Esophagus muscularis mucosa (tissue), 4 donors: ENCODE data around the gene GLTP. TPM values are rescaled to one million over a fixed set of nuclear protein-coding genes. Genes with fewer than 3 reads are reported as not detected.
"Not testable (repeated sequence)": the region's sequence is repeated elsewhere in the genome, so short reads cannot be mapped to it uniquely, and the experiment has no call there.

ENCODE experiments used
- DNase-seq: peaks from one replicate; pipeline ENCODE4 v3.0.0-alpha.2; 2017; ENCODE audit errors: extremely low spot score
- H3K27ac ChIP-seq, 4 donors: fragments of 200-600 bp; sonication (generic); replicated peaks in 1 of 4; 1 replicate in 3 of 4; 2 replicates in 1 of 4; pipeline ENCODE4 v1.5.1; 2016 to 2019; ENCODE audit warnings: mild to moderate bottlenecking in 1 of 4
- H3K27me3 ChIP-seq, 4 donors: fragments of 200-600 bp; sonication (generic); one replicate each; pipeline versions ENCODE4 v1.5.1 to v1.6.0; 2016 to 2019
- H3K36me3 ChIP-seq, 4 donors: fragments of 200-600 bp; sonication (generic); one replicate each; pipeline ENCODE4 v1.5.1; 2016 to 2019
- H3K4me1 ChIP-seq, 4 donors: fragments of 200-600 bp; sonication (generic); one replicate each; pipeline ENCODE4 v1.5.1; 2016 to 2019
- H3K4me3 ChIP-seq, 4 donors: fragments of 200-600 bp; sonication (generic); 1 replicate in 2 of 4; 2 replicates in 2 of 4; pipeline ENCODE4 v1.5.1; 2016 to 2019; ENCODE audit warnings: mild to moderate bottlenecking in 4 of 4, moderate library complexity in 1 of 4
- H3K9me3 ChIP-seq, 4 donors: fragments of 200-600 bp; sonication (generic); 1 replicate in 3 of 4; 2 replicates in 1 of 4; pipeline ENCODE4 v1.5.1; 2016 to 2019
- CTCF ChIP-seq, 3 experiments: fragments of 200-600 bp in 2 of 3; fragments of 450-650 bp in 1 of 3; sonication (generic) in 2 of 3; IDR thresholded peaks; one replicate each; pipeline ENCODE4 v1.5.1; 2017 to 2019; ENCODE audit warnings: antibody characterized with exemption in 3 of 3, mild to moderate bottlenecking in 2 of 3, moderate library complexity in 1 of 3
- EP300 ChIP-seq: sonication (generic); formaldehyde crosslinking; IDR thresholded peaks from one replicate; pipeline ENCODE4 v1.6.1; 2017; ENCODE audit warnings: antibody characterized with exemption
- POLR2A ChIP-seq: fragments of 450-650 bp; IDR thresholded peaks from one replicate; pipeline ENCODE4 v1.6.1; 2017; ENCODE audit warnings: antibody characterized with exemption, moderate library complexity, mild to moderate bottlenecking, low read depth
- POLR2AphosphoS5 ChIP-seq, 2 donors: sonication (generic); formaldehyde crosslinking; IDR thresholded peaks; one replicate each; pipeline ENCODE4 v1.6.1; 2017; ENCODE audit warnings: antibody characterized with exemption in 2 of 2
- WGBS: methylation state at CpG from one replicate; pipeline ENCODE4 v1.1.5; 2018; 5-methylcytosine and 5-hydroxymethylcytosine counted together
- intact Hi-C: fragments of 100-400 bp; cut with DNase I; formaldehyde crosslinking; loops from one replicate; pipeline ENCODE4 v1.15.1; 2023
- total RNA-seq, 4 donors: library from RNA; depleted of rRNA; stranded (reverse); fragments of >200 nt; gene quantifications; one replicate each; pipeline versions ENCODE4 v1.1.0 to v1.2.1, GENCODE V29; 2016

GLTP gene
- total RNA-seq, 4 donors from 2014 or later: 37.0 to 47.7 (median 39.6) TPM

DNA sequence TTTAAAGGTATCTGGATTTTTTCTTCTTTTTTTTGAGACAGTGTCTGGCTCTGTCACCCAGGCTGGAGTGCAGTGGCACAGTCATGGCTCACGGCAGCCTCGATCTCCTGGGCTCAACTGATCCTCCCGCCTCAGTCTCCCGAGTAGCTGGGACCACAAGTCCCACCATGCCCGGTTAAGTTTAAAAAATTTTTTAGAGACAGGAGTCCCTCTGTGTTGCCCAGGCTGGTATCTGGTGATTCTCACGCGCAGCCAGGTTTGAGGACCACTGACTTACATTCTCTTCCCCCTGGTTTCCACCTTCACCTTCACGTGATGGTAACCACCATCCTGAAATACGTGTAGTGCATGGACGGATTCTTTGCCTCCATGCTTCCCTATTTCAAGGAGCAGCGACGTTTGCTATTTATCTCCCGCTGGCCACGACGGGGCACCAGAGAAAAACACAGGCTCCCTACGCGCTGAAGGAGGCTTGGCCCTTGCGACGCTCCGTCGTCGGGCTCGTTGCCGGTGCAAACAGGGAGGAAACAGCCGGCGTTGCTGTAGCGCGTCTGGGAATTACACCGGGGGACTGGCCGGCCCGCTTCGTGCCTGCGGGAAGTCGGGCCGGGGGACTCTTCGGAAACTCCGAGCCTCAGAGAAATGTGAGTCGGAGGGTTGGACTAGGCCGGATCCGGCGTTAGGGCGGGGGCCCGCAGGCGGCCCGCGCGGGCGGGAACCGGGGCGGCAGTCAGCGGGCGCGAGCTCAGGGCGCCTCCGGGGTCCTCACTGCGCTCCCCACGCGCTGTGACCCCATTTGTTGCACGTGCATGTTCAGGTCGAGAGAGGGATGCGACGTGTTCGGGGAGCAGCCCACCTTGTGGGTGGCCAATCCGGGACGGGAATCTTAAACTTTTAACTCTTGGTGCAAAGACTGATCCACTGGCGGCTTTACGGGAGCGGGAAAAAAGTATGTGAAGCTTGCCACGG lies 19.7 kb upstream of the GLTP start, which contains the start of gene TCHP:
TSS of gene TCHP (plus strand) at position 492 of the 969 bp plus-strand sequence. CDS start 2,753 bp downstream, outside the sequence.
- 5% methylated on average over 30 of the region's 69 CpGs for WGBS
- Histone ChIP-seq H3K36me3 (peaks cover 17 to 26% (median 24%) of the 10 kb centered on the region in 4 donors), H3K4me1 (peaks cover 14 to 33% (median 25%) of the 10 kb centered on the region in 4 donors), H3K27me3 (no peaks in the 10 kb centered on the region), H3K9me3 (no peaks in the 10 kb centered on the region), H3K4me3 (peak within 1 kb of the TSS; percentile 80 to 87 (median 82)), H3K27ac (peak within 1 kb of the TSS; percentile 72 to 85 (median 80))
- intact Hi-C loops: no loop called here
- DNase-seq: peak; percentile 97
- TF ChIP-seq POLR2AphosphoS5 (IDR thresholded peaks at IDR 0.05) (peak; percentile 85 to 92), CTCF (IDR thresholded peaks at IDR 0.05) (peak; percentile 35 to 51 (median 41)), EP300 (no peak), POLR2A (no peak)

DNA sequence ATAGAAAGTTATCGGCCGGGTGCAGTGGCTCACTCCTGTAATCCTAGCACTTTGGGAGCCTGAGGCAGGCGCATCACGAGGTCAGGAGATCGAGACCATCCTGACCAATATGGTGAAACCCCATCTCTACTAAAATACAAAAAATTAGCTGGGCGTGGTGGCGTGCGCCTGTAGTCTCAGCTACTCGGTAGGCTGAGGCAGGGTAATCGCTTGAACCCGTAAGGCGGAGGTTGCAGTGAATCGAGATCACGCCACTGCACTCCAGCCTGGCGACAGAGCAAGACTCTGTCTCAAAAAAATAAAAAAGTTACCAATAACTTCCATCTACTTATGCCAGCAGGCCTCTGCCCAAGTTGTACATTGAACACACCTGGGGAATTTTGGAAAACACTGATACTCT lies 19.0 kb upstream of the GLTP start:
- Histone ChIP-seq H3K4me1 (peaks cover 14 to 33% (median 25%) of the 10 kb centered on the region in 4 donors), H3K36me3 (peaks cover 10 to 19% (median 17%) of the 10 kb centered on the region in 4 donors), H3K4me3 (peak overlapping the region; percentile 80 to 87 (median 82)), H3K27ac (peak overlapping the region; percentile 72 to 85 (median 80))
- intact Hi-C loops, H3K9me3 ChIP-seq, H3K27me3 ChIP-seq, DNase-seq: not testable (repeated sequence)
- 89% methylated on average over 15 of the region's 15 CpGs for WGBS

DNA sequence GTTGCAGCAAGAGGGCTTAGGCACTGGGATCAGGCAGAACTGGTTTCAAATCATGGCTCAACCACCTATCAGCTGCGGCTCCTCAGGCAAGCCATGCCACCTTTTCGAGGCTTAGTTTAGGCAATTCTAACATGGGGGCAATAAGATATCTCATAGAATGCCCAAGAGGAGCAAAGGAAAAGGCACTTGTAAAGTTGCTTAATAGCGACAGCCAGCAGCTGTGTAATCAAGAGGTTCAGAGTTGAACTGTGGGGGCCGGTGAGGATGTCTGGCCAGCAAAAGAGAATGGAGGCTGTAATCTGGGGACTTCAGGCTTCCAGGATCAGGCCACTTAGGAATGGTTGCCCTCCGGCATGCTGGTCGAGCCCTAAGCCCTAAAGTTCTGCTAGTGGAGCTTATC lies 16.7 kb upstream of the GLTP start:
- no peak overlapping the region for H3K4me3 ChIP-seq
- WGBS: 92% methylated on average over 6 of the region's 6 CpGs
- intact Hi-C loops: no loop called here
- H3K27me3 ChIP-seq: peaks cover 0 to 5% (median 0%) of the 10 kb centered on the region in 4 donors
- H3K9me3 ChIP-seq: no peaks in the 10 kb centered on the region
- no peak for TF ChIP-seq EP300
- no peak for TF ChIP-seq POLR2AphosphoS5 (IDR thresholded peaks at IDR 0.05)
- TF ChIP-seq POLR2A: no peak
- no peak for TF ChIP-seq CTCF (IDR thresholded peaks at IDR 0.05)
- DNase-seq: no peak
- H3K36me3 ChIP-seq: no peaks in the 10 kb centered on the region
- H3K27ac ChIP-seq: no peak overlapping the region
- H3K4me1 ChIP-seq: peaks cover 14 to 25% (median 21%) of the 10 kb centered on the region in 4 donors

- no peak for DNase-seq
- no peak overlapping the region for H3K4me3 ChIP-seq
- H3K27ac ChIP-seq: no peak overlapping the region
- peaks cover 9 to 16% (median 13%) of the 10 kb centered on the region in 4 donors for H3K4me1 ChIP-seq
- H3K9me3 ChIP-seq: no peaks in the 10 kb centered on the region
- peaks cover 0 to 6% (median 0%) of the 10 kb centered on the region in 4 donors for H3K27me3 ChIP-seq
- H3K36me3 ChIP-seq: no peaks in the 10 kb centered on the region
- intact Hi-C loops: no loop called here
- WGBS: 86% methylated on average over 6 of the region's 6 CpGs
- TF ChIP-seq EP300 (no peak), POLR2A (no peak), POLR2AphosphoS5 (IDR thresholded peaks at IDR 0.05) (no peak), CTCF (IDR thresholded peaks at IDR 0.05) (no peak)
Measured at GRCh38 chr12:109896188-109896587, 15.8 kb upstream of the GLTP start.

DNA sequence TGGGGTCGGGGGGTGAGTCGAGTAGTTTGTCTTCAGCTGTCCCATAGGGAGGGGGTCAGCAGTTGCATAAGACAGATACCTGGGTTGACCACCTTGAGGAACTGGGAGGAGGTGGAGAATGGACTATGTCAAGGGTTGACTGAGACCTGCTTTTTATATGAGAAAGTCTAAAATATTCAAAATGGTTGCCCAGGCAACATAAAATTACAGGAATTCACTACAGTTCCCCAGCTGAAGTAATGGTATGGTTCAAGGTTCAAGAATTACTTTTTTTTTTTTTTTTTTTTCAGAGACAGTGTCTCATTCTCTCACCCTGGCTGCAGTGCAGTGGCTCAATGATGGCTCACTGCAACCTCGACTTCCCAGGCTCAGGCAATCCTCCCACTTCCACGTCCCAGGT lies 14.6 kb upstream of the GLTP start:
- no peak overlapping the region for H3K4me3 ChIP-seq
- no peaks in the 10 kb centered on the region for H3K9me3 ChIP-seq
- intact Hi-C loops: no loop called here
- no peak overlapping the region for H3K27ac ChIP-seq
- H3K27me3 ChIP-seq: peaks cover 0 to 6% (median 0%) of the 10 kb centered on the region in 4 donors
- WGBS: 77% methylated on average over 4 of the region's 4 CpGs
- no peaks in the 10 kb centered on the region for H3K36me3 ChIP-seq
- peaks cover 5 to 8% (median 8%) of the 10 kb centered on the region in 4 donors for H3K4me1 ChIP-seq
- DNase-seq: no peak
- TF ChIP-seq POLR2AphosphoS5 (IDR thresholded peaks at IDR 0.05) (no peak), CTCF (IDR thresholded peaks at IDR 0.05) (no peak), POLR2A (no peak), EP300 (no peak)
